Muscle of leg (tissue), 11 donors: ENCODE data around the gene SHMT1. TPM values are rescaled to one million over a fixed set of nuclear protein-coding genes. Genes with fewer than 3 reads are reported as not detected.
"Not testable (repeated sequence)": the region's sequence is repeated elsewhere in the genome, so short reads cannot be mapped to it uniquely, and the experiment has no call there.

Source experiments
- DNase-seq: peaks from one replicate; pipeline ENCODE4 v3.0.0; 2013
- H3K27ac ChIP-seq: one replicate; pipeline ENCODE4 v1.5.1; 2013; ENCODE audit warnings: mild to moderate bottlenecking, low read length, control low read depth
- H3K27me3 ChIP-seq: one replicate; pipeline ENCODE4 v1.6.1; 2013; ENCODE audit warnings: low read length; ENCODE audit not compliant: control insufficient read depth, insufficient read depth
- H3K36me3 ChIP-seq: one replicate; pipeline ENCODE4 v1.6.1; 2013; ENCODE audit warnings: low read length; ENCODE audit not compliant: control insufficient read depth, insufficient read depth
- H3K4me1 ChIP-seq: one replicate; pipeline ENCODE4 v1.6.1; 2013; ENCODE audit warnings: low read length; ENCODE audit not compliant: control insufficient read depth, insufficient read depth
- H3K4me3 ChIP-seq: one replicate; pipeline ENCODE4 v1.5.1; 2013; ENCODE audit warnings: low read length, control low read depth
- H3K9me3 ChIP-seq: replicated peaks from 2 replicates; pipeline ENCODE4 v1.6.1; 2013; ENCODE audit warnings: low read depth, low read length; ENCODE audit not compliant: control insufficient read depth
- WGBS: methylation state at CpG from one replicate; pipeline ENCODE4 v1.1.5; 2013; ENCODE audit warnings: missing lambda C conversion rate; ENCODE audit not compliant: insufficient coverage; 5-methylcytosine and 5-hydroxymethylcytosine counted together
- polyA plus RNA-seq, 8 donors: library from polyadenylated mRNA; unstranded; fragments of 120-200 nt; gene quantifications; one replicate each; pipeline versions ENCODE4 v1.2.1 to v1.2.3, GENCODE V29; 2013; ENCODE audit warnings: inconsistent platforms in 1 of 8, low replicate concordance in 1 of 8; ENCODE audit not compliant: insufficient read length in 8 of 8, insufficient read depth in 1 of 8
- total RNA-seq: library from RNA; stranded (reverse); fragments of 120-200 nt; gene quantifications from one replicate; pipeline ENCODE4 v1.2.4, GENCODE V29; 2013

Gene SHMT1
- total and polyA plus RNA-seq, 9 donors = 7.0 to 14.1 (median 11.2) TPM

- H3K27me3 ChIP-seq = no peaks in the 10 kb centered on the region
- H3K9me3 ChIP-seq = no peaks in the 10 kb centered on the region
- no peak overlapping the region for H3K4me3 ChIP-seq
- H3K36me3 ChIP-seq = peaks cover 48% of the 10 kb centered on the region
- DNase-seq = no peak
- no peak overlapping the region for H3K27ac ChIP-seq
- WGBS = 86% methylated on average over 8 of the region's 8 CpGs
- H3K4me1 ChIP-seq = no peaks in the 10 kb centered on the region
These were observed 62.4 kb downstream of the SHMT1 start for GRCh38 chr17:18300725-18301480.

GRCh38 chr17:18298061-18298460, 65.3 kb downstream of the SHMT1 start:
- 94% methylated on average over 6 of the region's 30 CpGs for WGBS
- H3K36me3 ChIP-seq = peaks cover 45% of the 10 kb centered on the region

GRCh38 chr17:18291718-18292540, 71.4 kb downstream of the SHMT1 start:
- no peaks in the 10 kb centered on the region for H3K4me1 ChIP-seq
- no peak for DNase-seq
- H3K9me3 ChIP-seq = no peaks in the 10 kb centered on the region
- H3K27me3 ChIP-seq = no peaks in the 10 kb centered on the region
- H3K36me3 ChIP-seq = peaks cover 58% of the 10 kb centered on the region
- no peak overlapping the region for H3K4me3 ChIP-seq
- H3K27ac ChIP-seq = no peak overlapping the region
- 65% methylated on average over 2 of the region's 15 CpGs for WGBS

More at GRCh38 chr17:18298061-18298460, 65.3 kb downstream of the SHMT1 start:
- H3K4me3 ChIP-seq, H3K27me3 ChIP-seq, H3K4me1 ChIP-seq, H3K9me3 ChIP-seq, H3K27ac ChIP-seq, DNase-seq: not testable (repeated sequence)

GRCh38 chr17:18285296-18285695, 78.1 kb downstream of the SHMT1 start:
- 98% methylated on average over 11 of the region's 11 CpGs for WGBS
- H3K36me3 ChIP-seq = peaks cover 77% of the 10 kb centered on the region
- H3K9me3 ChIP-seq = no peaks in the 10 kb centered on the region
- no peak overlapping the region for H3K4me3 ChIP-seq
- H3K27ac ChIP-seq = no peak overlapping the region
- no peak for DNase-seq
- H3K4me1 ChIP-seq = no peaks in the 10 kb centered on the region
- no peaks in the 10 kb centered on the region for H3K27me3 ChIP-seq

GRCh38 chr17:18281788-18282187, 81.6 kb downstream of the SHMT1 start:
- Histone ChIP-seq H3K27me3 (no peaks in the 10 kb centered on the region), H3K27ac (no peak overlapping the region), H3K36me3 (peaks cover 77% of the 10 kb centered on the region), H3K9me3 (no peaks in the 10 kb centered on the region), H3K4me3 (no peak overlapping the region), H3K4me1 (peaks cover 7% of the 10 kb centered on the region)
- no CpG with 5 or more reads among the region's 6 CpGs for WGBS
- DNase-seq = no peak

GRCh38 chr17:18280766-18281371, 82.5 kb downstream of the SHMT1 start:
- Histone ChIP-seq H3K4me1 (peaks cover 9% of the 10 kb centered on the region), H3K27me3 (no peaks in the 10 kb centered on the region), H3K27ac (no peak overlapping the region), H3K4me3 (no peak overlapping the region), H3K36me3 (peaks cover 81% of the 10 kb centered on the region), H3K9me3 (no peaks in the 10 kb centered on the region)
- WGBS = 83% methylated on average over 1 of the region's 5 CpGs
- no peak for DNase-seq

GRCh38 chr17:18280249-18280648, 83.1 kb downstream of the SHMT1 start:
- peaks cover 77% of the 10 kb centered on the region for H3K36me3 ChIP-seq
- H3K9me3 ChIP-seq = no peaks in the 10 kb centered on the region
- 90% methylated on average over 4 of the region's 4 CpGs for WGBS
- no peak overlapping the region for H3K27ac ChIP-seq
- H3K4me1 ChIP-seq = peaks cover 9% of the 10 kb centered on the region
- no peak for DNase-seq
- no peak overlapping the region for H3K4me3 ChIP-seq
- H3K27me3 ChIP-seq = no peaks in the 10 kb centered on the region

- DNase-seq = no peak
- H3K36me3 ChIP-seq = peaks cover 76% of the 10 kb centered on the region
- H3K4me1 ChIP-seq = peaks cover 9% of the 10 kb centered on the region
- H3K27me3 ChIP-seq = no peaks in the 10 kb centered on the region
- H3K4me3 ChIP-seq = no peak overlapping the region
- 100% methylated on average over 1 of the region's 3 CpGs for WGBS
- H3K27ac ChIP-seq = no peak overlapping the region
- H3K9me3 ChIP-seq = no peaks in the 10 kb centered on the region
These were observed 84.5 kb downstream of the SHMT1 start for GRCh38 chr17:18278867-18279266.
